Fibroblast of lung (primary cell): Measurements from ENCODE around the gene NEMF.

ENCODE experiments used
- EZH2 ChIP-seq: IDR thresholded peaks from 2 replicates; pipeline ENCODE4 v1.5.1; 2012; ENCODE audit warnings: low read length, control low read depth, mild to moderate bottlenecking; ENCODE audit errors: missing control alignments
- TF ChIP-seq, protein P1 (sequence below), 2 donors: IDR thresholded peaks in 1 of 2; conservative IDR thresholded peaks in 1 of 2; 1 replicate in 1 of 2; 2 replicates in 1 of 2; pipeline ENCODE4 v1.5.1; 2011 to 2012; ENCODE audit warnings: low read length in 2 of 2, control low read depth in 1 of 2, inconsistent platforms in 1 of 2, low read depth in 1 of 2, mild to moderate bottlenecking in 1 of 2

DNA sequence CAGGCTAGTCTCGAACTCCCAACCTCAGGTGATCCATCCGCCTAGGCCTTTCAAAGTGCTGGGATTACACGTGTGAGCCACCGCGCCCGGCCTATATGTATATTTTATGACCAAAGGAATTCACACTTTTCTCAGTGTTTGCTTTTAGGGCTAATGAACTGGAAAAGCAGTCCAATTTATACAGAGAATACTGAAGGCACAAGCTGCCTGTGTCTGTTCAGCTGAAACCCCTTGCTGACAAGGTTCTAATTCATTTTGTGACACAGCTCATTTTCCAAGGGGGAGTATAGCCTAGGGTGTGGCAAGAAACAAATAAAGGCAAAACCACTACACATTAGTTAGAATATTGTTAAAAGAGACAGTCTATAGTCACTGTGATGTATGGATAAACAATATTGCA, 18.3 kb upstream of the NEMF start:
- TF ChIP-seq EZH2 = no peak
- TF ChIP-seq, protein P1, sequence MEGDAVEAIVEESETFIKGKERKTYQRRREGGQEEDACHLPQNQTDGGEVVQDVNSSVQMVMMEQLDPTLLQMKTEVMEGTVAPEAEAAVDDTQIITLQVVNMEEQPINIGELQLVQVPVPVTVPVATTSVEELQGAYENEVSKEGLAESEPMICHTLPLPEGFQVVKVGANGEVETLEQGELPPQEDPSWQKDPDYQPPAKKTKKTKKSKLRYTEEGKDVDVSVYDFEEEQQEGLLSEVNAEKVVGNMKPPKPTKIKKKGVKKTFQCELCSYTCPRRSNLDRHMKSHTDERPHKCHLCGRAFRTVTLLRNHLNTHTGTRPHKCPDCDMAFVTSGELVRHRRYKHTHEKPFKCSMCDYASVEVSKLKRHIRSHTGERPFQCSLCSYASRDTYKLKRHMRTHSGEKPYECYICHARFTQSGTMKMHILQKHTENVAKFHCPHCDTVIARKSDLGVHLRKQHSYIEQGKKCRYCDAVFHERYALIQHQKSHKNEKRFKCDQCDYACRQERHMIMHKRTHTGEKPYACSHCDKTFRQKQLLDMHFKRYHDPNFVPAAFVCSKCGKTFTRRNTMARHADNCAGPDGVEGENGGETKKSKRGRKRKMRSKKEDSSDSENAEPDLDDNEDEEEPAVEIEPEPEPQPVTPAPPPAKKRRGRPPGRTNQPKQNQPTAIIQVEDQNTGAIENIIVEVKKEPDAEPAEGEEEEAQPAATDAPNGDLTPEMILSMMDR (conservative IDR thresholded peaks at IDR 0.05 in 1 of 2, IDR thresholded peaks at IDR 0.05 in 1 of 2; ENCODE audit: low read depth in 1 of 2, low read length in 2 of 2) = no peak
